Measurements from ENCODE around the gene SLC52A1. TPM values are rescaled to one million over a fixed set of nuclear protein-coding genes. Genes with fewer than 3 reads are reported as not detected.
"Not testable (repeated sequence)": the region's sequence is repeated elsewhere in the genome, so short reads cannot be mapped to it uniquely, and the experiment has no call there.

The SLC52A1 gene
- total and polyA plus RNA-seq, 5 donors = not detected

GRCh38 chr17:5030168-5030567, 5.1 kb downstream of the SLC52A1 start:
- H3K4me1 ChIP-seq (ENCODE audit: control insufficient read depth, insufficient read depth, low read length); H3K27me3 ChIP-seq (ENCODE audit: control insufficient read depth, insufficient read depth); ATAC-seq; H3K27ac ChIP-seq (ENCODE audit: low read length); H3K4me3 ChIP-seq (ENCODE audit: low read length); intact Hi-C loops (cut with DNase I); DNase-seq; H3K9me3 ChIP-seq (ENCODE audit: control insufficient read depth, low read length): not testable (repeated sequence)
- WGBS = 88% methylated on average over 2 of the region's 2 CpGs

DNA sequence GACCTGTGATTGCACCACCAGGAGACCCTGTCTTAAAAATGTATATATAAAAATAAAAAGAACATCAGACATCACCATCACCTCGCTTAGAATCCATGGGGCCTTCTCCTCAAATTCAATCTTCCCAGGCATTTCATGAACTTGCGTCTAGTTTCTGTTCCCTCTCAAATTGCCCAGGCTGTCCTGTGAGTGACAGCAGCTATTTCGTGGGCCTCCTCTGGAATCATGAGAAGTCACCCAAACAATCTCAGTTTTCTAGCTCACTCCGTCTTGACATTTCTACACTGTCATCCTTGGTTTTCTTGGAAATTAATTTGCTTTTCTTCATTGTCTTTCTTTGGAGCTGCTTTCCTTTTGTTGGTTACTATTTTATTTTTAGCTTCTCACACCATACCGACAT, 7.3 kb downstream of the SLC52A1 start:
- Histone ChIP-seq H3K27me3 (ENCODE audit: control insufficient read depth, insufficient read depth) (no peaks in the 10 kb centered on the region), H3K4me3 (ENCODE audit: low read length) (no peak overlapping the region), H3K4me1 (ENCODE audit: control insufficient read depth, insufficient read depth, low read length) (no peaks in the 10 kb centered on the region), H3K9me3 (ENCODE audit: control insufficient read depth, low read length) (no peaks in the 10 kb centered on the region), H3K27ac (ENCODE audit: low read length) (no peak overlapping the region)
- ATAC-seq (no peak), DNase-seq (no peak)
- intact Hi-C loops (cut with DNase I) = no loop called here
- WGBS = 65% methylated on average over 5 of the region's 5 CpGs

GRCh38 chr17:5027299-5027698, 7.9 kb downstream of the SLC52A1 start:
- intact Hi-C loops (cut with DNase I) = no loop called here
- DNase-seq (no peak), ATAC-seq (no peak)
- Histone ChIP-seq H3K27ac (ENCODE audit: low read length) (no peak overlapping the region), H3K4me3 (ENCODE audit: low read length) (no peak overlapping the region), H3K4me1 (ENCODE audit: control insufficient read depth, insufficient read depth, low read length) (no peaks in the 10 kb centered on the region), H3K27me3 (ENCODE audit: control insufficient read depth, insufficient read depth) (no peaks in the 10 kb centered on the region), H3K9me3 (ENCODE audit: control insufficient read depth, low read length) (no peaks in the 10 kb centered on the region)
- WGBS = 91% methylated on average over 6 of the region's 6 CpGs

GRCh38 chr17:5024604-5025003, 10.6 kb downstream of the SLC52A1 start:
- intact Hi-C loops (cut with DNase I) = no loop called here
- H3K27me3 ChIP-seq (ENCODE audit: control insufficient read depth, insufficient read depth) = no peaks in the 10 kb centered on the region
- H3K9me3 ChIP-seq (ENCODE audit: control insufficient read depth, low read length) = no peaks in the 10 kb centered on the region
- H3K27ac ChIP-seq (ENCODE audit: low read length) = no peak overlapping the region
- ATAC-seq (no peak), DNase-seq (no peak)
- H3K4me1 ChIP-seq (ENCODE audit: control insufficient read depth, insufficient read depth, low read length) = no peaks in the 10 kb centered on the region
- no peak overlapping the region for H3K4me3 ChIP-seq (ENCODE audit: low read length)
- 96% methylated on average over 4 of the region's 4 CpGs for WGBS

GRCh38 chr17:5023588-5024147, 11.6 kb downstream of the SLC52A1 start:
- H3K27me3 ChIP-seq (ENCODE audit: control insufficient read depth, insufficient read depth) = no peaks in the 10 kb centered on the region
- ATAC-seq = peak; percentile 3 to 12
- no peaks in the 10 kb centered on the region for H3K4me1 ChIP-seq (ENCODE audit: control insufficient read depth, insufficient read depth, low read length)
- no peak overlapping the region for H3K27ac ChIP-seq (ENCODE audit: low read length)
- intact Hi-C loops (cut with DNase I) = no loop called here
- DNase-seq = no peak
- H3K4me3 ChIP-seq (ENCODE audit: low read length) = no peak overlapping the region
- 91% methylated on average over 29 of the region's 29 CpGs for WGBS
- no peaks in the 10 kb centered on the region for H3K9me3 ChIP-seq (ENCODE audit: control insufficient read depth, low read length)

GRCh38 chr17:5022171-5022711, 13.0 kb downstream of the SLC52A1 start:
- Histone ChIP-seq H3K4me1 (ENCODE audit: control insufficient read depth, insufficient read depth, low read length) (no peaks in the 10 kb centered on the region), H3K27ac (ENCODE audit: low read length) (no peak overlapping the region), H3K9me3 (ENCODE audit: control insufficient read depth, low read length) (no peaks in the 10 kb centered on the region), H3K4me3 (ENCODE audit: low read length) (no peak overlapping the region), H3K27me3 (ENCODE audit: control insufficient read depth, insufficient read depth) (no peaks in the 10 kb centered on the region)
- intact Hi-C loops (cut with DNase I) = no loop called here
- WGBS = 93% methylated on average over 30 of the region's 30 CpGs
- ATAC-seq (no peak), DNase-seq (peak in 1 of 3 donors; percentile 59)

DNA sequence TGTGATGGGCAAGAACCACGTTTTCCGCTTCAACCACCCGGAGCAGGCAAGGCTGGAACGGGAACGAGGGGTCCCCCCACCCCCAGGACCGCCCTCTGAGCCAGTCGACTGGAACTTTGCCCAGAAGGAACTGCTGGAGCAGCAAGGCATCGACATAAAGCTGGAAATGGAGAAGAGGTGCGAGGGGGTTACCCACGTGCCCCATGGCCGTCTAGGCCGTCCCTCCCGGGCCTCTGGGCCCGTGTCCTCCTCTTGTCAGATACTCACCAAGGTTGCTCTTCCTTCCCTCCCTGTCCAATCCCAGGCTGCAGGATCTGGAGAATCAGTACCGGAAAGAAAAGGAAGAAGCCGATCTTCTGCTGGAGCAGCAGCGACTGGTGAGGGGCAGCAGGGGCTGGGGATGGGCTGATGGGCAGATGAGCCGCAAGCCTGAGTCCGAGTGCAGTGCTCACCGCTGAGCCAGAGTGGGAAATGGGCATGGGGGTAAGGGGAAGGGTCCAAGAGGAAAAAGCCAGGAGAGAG, 14.7 kb downstream of the SLC52A1 start:
- H3K27me3 ChIP-seq (ENCODE audit: control insufficient read depth, insufficient read depth) = no peaks in the 10 kb centered on the region
- H3K9me3 ChIP-seq (ENCODE audit: control insufficient read depth, low read length) = no peaks in the 10 kb centered on the region
- ATAC-seq (no peak), DNase-seq (no peak)
- H3K4me3 ChIP-seq (ENCODE audit: low read length) = no peak overlapping the region
- no peak overlapping the region for H3K27ac ChIP-seq (ENCODE audit: low read length)
- intact Hi-C loops (cut with DNase I) = no loop called here
- 83% methylated on average over 20 of the region's 20 CpGs for WGBS
- H3K4me1 ChIP-seq (ENCODE audit: control insufficient read depth, insufficient read depth, low read length) = no peaks in the 10 kb centered on the region

- no peak overlapping the region for H3K4me3 ChIP-seq (ENCODE audit: low read length)
- ATAC-seq (no peak), DNase-seq (no peak)
- H3K4me1 ChIP-seq (ENCODE audit: control insufficient read depth, insufficient read depth, low read length) = no peaks in the 10 kb centered on the region
- intact Hi-C loops (cut with DNase I) = no loop called here
- H3K27ac ChIP-seq (ENCODE audit: low read length) = no peak overlapping the region
- H3K27me3 ChIP-seq (ENCODE audit: control insufficient read depth, insufficient read depth) = no peaks in the 10 kb centered on the region
- no peaks in the 10 kb centered on the region for H3K9me3 ChIP-seq (ENCODE audit: control insufficient read depth, low read length)
- WGBS = 33% methylated on average over 1 of the region's 1 CpG
These were observed 15.7 kb downstream of the SLC52A1 start for GRCh38 chr17:5019475-5019956.

- Histone ChIP-seq H3K4me3 (ENCODE audit: low read length) (no peak overlapping the region), H3K4me1 (ENCODE audit: control insufficient read depth, insufficient read depth, low read length) (no peaks in the 10 kb centered on the region), H3K27me3 (ENCODE audit: control insufficient read depth, insufficient read depth) (no peaks in the 10 kb centered on the region), H3K27ac (ENCODE audit: low read length) (no peak overlapping the region), H3K9me3 (ENCODE audit: control insufficient read depth, low read length) (no peaks in the 10 kb centered on the region)
- 72% methylated on average over 4 of the region's 4 CpGs for WGBS
- no peak for ATAC-seq
- intact Hi-C loops (cut with DNase I) = no loop called here
- DNase-seq = no peak
These were observed 20.9 kb downstream of the SLC52A1 start for GRCh38 chr17:5014357-5014756.

- Histone ChIP-seq H3K4me3 (ENCODE audit: low read length) (no peak overlapping the region), H3K27ac (ENCODE audit: low read length) (no peak overlapping the region), H3K4me1 (ENCODE audit: control insufficient read depth, insufficient read depth, low read length) (no peaks in the 10 kb centered on the region), H3K27me3 (ENCODE audit: control insufficient read depth, insufficient read depth) (no peaks in the 10 kb centered on the region), H3K9me3 (ENCODE audit: control insufficient read depth, low read length) (no peaks in the 10 kb centered on the region)
- DNase-seq (no peak), ATAC-seq (peak in 1 of 2 donors; percentile 34)
- 72% methylated on average over 6 of the region's 6 CpGs for WGBS
- intact Hi-C loops (cut with DNase I) = no loop called here
These were observed 23.3 kb downstream of the SLC52A1 start for GRCh38 chr17:5011928-5012327.

- 86% methylated on average over 18 of the region's 18 CpGs for WGBS
- Histone ChIP-seq H3K4me3 (ENCODE audit: low read length) (no peak overlapping the region), H3K4me1 (ENCODE audit: control insufficient read depth, insufficient read depth, low read length) (no peaks in the 10 kb centered on the region), H3K27me3 (ENCODE audit: control insufficient read depth, insufficient read depth) (no peaks in the 10 kb centered on the region), H3K27ac (ENCODE audit: low read length) (no peak overlapping the region), H3K9me3 (ENCODE audit: control insufficient read depth, low read length) (no peaks in the 10 kb centered on the region)
- DNase-seq (no peak), ATAC-seq (no peak)
- intact Hi-C loops (cut with DNase I) = no loop called here
These were observed 31.9 kb downstream of the SLC52A1 start for GRCh38 chr17:5003214-5003867.

Data from right cardiac atrium (tissue), 5 donors.